Muscle of leg (tissue), 3 donors: ENCODE data around the gene SORL1-AS1.

ENCODE experiments used
- DNase-seq: peaks from one replicate; pipeline ENCODE4 v3.0.0; 2013
- H3K27ac ChIP-seq: one replicate; pipeline ENCODE4 v1.5.1; 2013; ENCODE audit warnings: mild to moderate bottlenecking, low read length, control low read depth
- H3K27me3 ChIP-seq: one replicate; pipeline ENCODE4 v1.6.1; 2013; ENCODE audit warnings: low read length; ENCODE audit not compliant: control insufficient read depth, insufficient read depth
- H3K36me3 ChIP-seq: one replicate; pipeline ENCODE4 v1.6.1; 2013; ENCODE audit warnings: low read length; ENCODE audit not compliant: control insufficient read depth, insufficient read depth
- H3K4me1 ChIP-seq: one replicate; pipeline ENCODE4 v1.6.1; 2013; ENCODE audit warnings: low read length; ENCODE audit not compliant: control insufficient read depth, insufficient read depth
- H3K4me3 ChIP-seq: one replicate; pipeline ENCODE4 v1.5.1; 2013; ENCODE audit warnings: low read length, control low read depth
- H3K9me3 ChIP-seq: replicated peaks from 2 replicates; pipeline ENCODE4 v1.6.1; 2013; ENCODE audit warnings: low read depth, low read length; ENCODE audit not compliant: control insufficient read depth
- WGBS: methylation state at CpG from one replicate; pipeline ENCODE4 v1.1.5; 2013; ENCODE audit warnings: missing lambda C conversion rate; ENCODE audit not compliant: insufficient coverage; 5-methylcytosine and 5-hydroxymethylcytosine counted together

Gene SORL1-AS1

GRCh38 chr11:121463689-121464335 lies 11.0 kb upstream of the SORL1-AS1 start:
- H3K27ac ChIP-seq, result no peak overlapping the region
- H3K9me3 ChIP-seq, result no peaks in the 10 kb centered on the region
- WGBS, result 85% methylated on average over 4 of the region's 6 CpGs
- H3K4me1 ChIP-seq, result peaks cover 10% of the 10 kb centered on the region
- H3K4me3 ChIP-seq, result no peak overlapping the region
- no peaks in the 10 kb centered on the region for H3K36me3 ChIP-seq
- peaks cover 3% of the 10 kb centered on the region for H3K27me3 ChIP-seq
- DNase-seq, result no peak

GRCh38 chr11:121461843-121462242 lies 9.1 kb upstream of the SORL1-AS1 start:
- no peaks in the 10 kb centered on the region for H3K27me3 ChIP-seq
- no peak overlapping the region for H3K27ac ChIP-seq
- H3K4me3 ChIP-seq, result no peak overlapping the region
- no peaks in the 10 kb centered on the region for H3K36me3 ChIP-seq
- no peak for DNase-seq
- 77% methylated on average over 4 of the region's 7 CpGs for WGBS
- peaks cover 4% of the 10 kb centered on the region for H3K4me1 ChIP-seq
- H3K9me3 ChIP-seq, result no peaks in the 10 kb centered on the region

DNA sequence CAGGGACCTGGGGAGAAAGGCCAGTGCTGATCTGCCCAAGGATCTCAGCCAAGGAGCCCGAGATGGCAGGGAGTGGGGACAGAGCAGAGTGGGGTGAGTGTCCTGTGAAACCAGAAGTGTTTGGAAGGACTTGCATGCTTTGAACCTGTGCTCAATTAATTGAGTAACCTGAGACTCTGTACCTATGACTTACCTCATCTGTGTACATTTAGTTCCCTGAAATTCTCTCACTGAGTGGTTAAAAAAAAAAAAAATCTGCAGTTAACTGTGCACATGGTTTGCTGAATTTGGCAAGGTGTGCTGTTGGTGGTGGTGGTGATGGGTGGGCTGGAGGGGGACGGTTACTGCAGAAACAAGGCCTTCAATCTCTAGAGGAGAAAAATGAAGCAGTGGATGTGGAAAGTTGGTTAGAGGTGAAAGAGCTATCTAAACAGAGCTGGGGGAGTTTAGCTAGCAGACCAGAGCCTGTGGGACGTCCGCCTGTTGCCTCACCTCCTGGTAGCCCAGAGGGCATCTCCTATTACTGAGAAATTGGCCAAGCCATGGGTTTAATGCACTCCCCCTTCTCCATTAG lies 8.3 kb upstream of the SORL1-AS1 start:
- Histone ChIP-seq H3K9me3 (no peaks in the 10 kb centered on the region), H3K27ac (no peak overlapping the region), H3K27me3 (no peaks in the 10 kb centered on the region), H3K36me3 (no peaks in the 10 kb centered on the region), H3K4me3 (no peak overlapping the region), H3K4me1 (no peaks in the 10 kb centered on the region)
- 70% methylated on average over 2 of the region's 4 CpGs for WGBS
- no peak for DNase-seq

DNA sequence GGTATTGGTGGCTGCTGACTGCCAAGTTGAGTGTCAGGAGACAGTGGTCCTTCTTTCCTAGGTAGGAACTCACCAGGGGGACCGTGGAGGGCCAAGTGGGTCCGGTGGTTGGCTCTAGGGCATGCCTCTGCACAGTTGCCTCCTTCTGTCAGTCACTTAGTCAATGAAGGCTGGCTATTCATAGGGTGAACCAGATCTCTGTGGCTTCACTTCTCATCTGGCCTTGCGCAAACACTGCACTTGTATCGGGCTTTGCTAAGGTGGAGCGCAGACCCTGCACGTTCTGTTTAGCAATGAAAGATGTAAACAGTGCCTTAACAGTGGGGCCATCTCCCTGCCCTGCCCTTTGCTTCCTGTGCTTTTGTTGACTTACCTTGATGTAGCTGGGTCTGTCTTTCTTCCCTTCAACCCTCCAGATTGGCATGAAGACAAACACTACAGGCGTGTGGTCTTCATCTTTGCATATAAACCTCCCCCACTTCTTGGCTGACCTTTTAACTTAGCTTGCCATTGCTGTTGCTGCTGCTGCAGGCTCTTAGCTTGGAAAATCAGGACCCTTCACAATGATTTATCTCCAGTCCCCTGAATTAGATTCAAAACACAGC lies 6.7 kb upstream of the SORL1-AS1 start:
- 60% methylated on average over 5 of the region's 7 CpGs for WGBS
- no peaks in the 10 kb centered on the region for H3K27me3 ChIP-seq
- no peaks in the 10 kb centered on the region for H3K36me3 ChIP-seq
- DNase-seq, result no peak
- no peak overlapping the region for H3K4me3 ChIP-seq
- no peaks in the 10 kb centered on the region for H3K4me1 ChIP-seq
- H3K9me3 ChIP-seq, result no peaks in the 10 kb centered on the region
- no peak overlapping the region for H3K27ac ChIP-seq

- Histone ChIP-seq H3K4me3 (no peak overlapping the region), H3K27me3 (peaks cover 8% of the 10 kb centered on the region), H3K27ac (no peak overlapping the region), H3K36me3 (no peaks in the 10 kb centered on the region), H3K4me1 (no peaks in the 10 kb centered on the region), H3K9me3 (no peaks in the 10 kb centered on the region)
- DNase-seq, result no peak
- 91% methylated on average over 6 of the region's 9 CpGs for WGBS
These were observed 5.8 kb upstream of the SORL1-AS1 start for GRCh38 chr11:121458551-121458950.

DNA sequence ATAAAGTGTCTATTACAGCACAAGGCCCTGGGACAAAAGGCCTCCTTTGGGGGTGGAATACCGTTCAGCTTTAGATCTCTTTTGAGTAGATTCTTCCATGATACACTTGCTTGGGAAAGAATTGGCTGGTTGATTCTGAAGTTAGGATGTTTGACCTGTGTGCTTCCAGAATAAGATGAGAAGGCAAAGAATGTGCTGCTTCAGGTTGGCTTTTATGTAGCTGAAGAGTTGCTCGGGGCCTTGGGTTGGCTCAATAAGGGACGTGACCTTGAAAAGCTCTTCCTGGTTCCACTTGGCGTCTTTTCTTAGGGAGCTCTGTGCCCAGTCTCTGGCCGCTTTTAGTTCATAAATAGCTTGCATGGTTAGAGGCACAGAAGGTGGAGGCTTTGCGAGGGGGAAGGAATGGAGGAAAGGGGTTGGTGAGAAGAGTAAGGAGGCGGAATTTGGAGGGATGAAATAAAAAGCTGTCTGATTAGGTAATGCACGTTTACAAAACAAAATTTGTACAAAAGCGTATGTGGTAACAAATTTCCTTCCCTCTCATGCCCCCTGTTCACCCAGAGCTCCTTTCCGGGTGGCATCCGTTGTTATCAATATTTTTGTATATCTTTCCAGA lies 4.2 kb upstream of the SORL1-AS1 start:
- H3K27ac ChIP-seq, result no peak overlapping the region
- DNase-seq, result no peak
- H3K4me3 ChIP-seq, result no peak overlapping the region
- WGBS, result 80% methylated on average over 4 of the region's 11 CpGs
- H3K4me1 ChIP-seq, result peaks cover 6% of the 10 kb centered on the region
- no peaks in the 10 kb centered on the region for H3K36me3 ChIP-seq
- H3K27me3 ChIP-seq, result peaks cover 16% of the 10 kb centered on the region
- no peaks in the 10 kb centered on the region for H3K9me3 ChIP-seq

GRCh38 chr11:121456151-121456550 lies 3.4 kb upstream of the SORL1-AS1 start:
- H3K36me3 ChIP-seq, result no peaks in the 10 kb centered on the region
- H3K4me1 ChIP-seq, result peaks cover 10% of the 10 kb centered on the region
- peaks cover 24% of the 10 kb centered on the region for H3K27me3 ChIP-seq
- no CpG with 5 or more reads among the region's 2 CpGs for WGBS
- no peak overlapping the region for H3K4me3 ChIP-seq
- no peak for DNase-seq
- no peaks in the 10 kb centered on the region for H3K9me3 ChIP-seq
- H3K27ac ChIP-seq, result no peak overlapping the region

DNA sequence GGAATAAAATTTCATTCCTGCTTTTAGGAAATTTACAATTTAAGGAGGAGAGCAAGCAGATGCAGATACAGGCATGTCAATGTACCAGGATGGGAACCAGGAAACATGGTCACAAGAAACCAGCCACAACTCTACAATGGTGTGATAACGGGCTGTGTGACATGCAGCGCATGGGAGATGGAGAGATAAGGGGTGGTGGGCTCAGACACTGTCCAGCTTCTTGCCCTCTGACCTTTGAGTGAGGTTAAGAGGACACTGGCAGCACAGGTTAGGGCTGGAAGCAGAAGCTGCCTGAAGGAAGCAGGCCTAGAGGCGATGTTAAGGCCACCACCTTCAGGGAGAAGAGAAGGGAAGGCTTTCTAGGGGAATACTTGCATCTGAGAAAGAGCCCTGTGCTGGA lies 2.3 kb upstream of the SORL1-AS1 start:
- Histone ChIP-seq H3K36me3 (no peaks in the 10 kb centered on the region), H3K9me3 (no peaks in the 10 kb centered on the region), H3K4me3 (no peak overlapping the region), H3K27me3 (peaks cover 31% of the 10 kb centered on the region), H3K4me1 (peaks cover 10% of the 10 kb centered on the region), H3K27ac (no peak overlapping the region)
- DNase-seq, result no peak
- WGBS, result 86% methylated on average over 3 of the region's 3 CpGs

- 90% methylated on average over 3 of the region's 6 CpGs for WGBS
- Histone ChIP-seq H3K4me1 (peaks cover 10% of the 10 kb centered on the region), H3K4me3 (no peak overlapping the region), H3K36me3 (no peaks in the 10 kb centered on the region), H3K27me3 (peaks cover 31% of the 10 kb centered on the region), H3K9me3 (peaks cover 2% of the 10 kb centered on the region), H3K27ac (no peak overlapping the region)
- DNase-seq, result no peak
These were observed 977 bp upstream of the SORL1-AS1 start for GRCh38 chr11:121453589-121454299.
